Transverse colon (tissue), 4 donors: ENCODE measurements around the gene PNMA6E. TPM values are rescaled to one million over a fixed set of nuclear protein-coding genes. Genes with fewer than 3 reads are reported as not detected.

Experiments used
- DNase-seq: peaks from one replicate; pipeline ENCODE4 v3.0.0-alpha.2; 2019
- H3K27ac ChIP-seq, 4 donors: fragments of 200-600 bp; sonication (generic); 2 replicates each; pipeline ENCODE4 v1.5.1; 2016 to 2018; ENCODE audit warnings: inconsistent platforms in 4 of 4
- H3K27me3 ChIP-seq: fragments of 200-600 bp; sonication (generic); 2 replicates; pipeline ENCODE4 v1.5.1; 2017; ENCODE audit warnings: inconsistent platforms
- H3K36me3 ChIP-seq, 4 donors: fragments of 200-600 bp; sonication (generic); 2 replicates each; pipeline ENCODE4 v1.5.1; 2017 to 2019; ENCODE audit warnings: inconsistent platforms in 4 of 4
- H3K4me1 ChIP-seq, 4 donors: fragments of 200-600 bp; sonication (generic); 2 replicates each; pipeline ENCODE4 v1.5.1; 2017 to 2020; ENCODE audit warnings: inconsistent platforms in 4 of 4
- H3K4me3 ChIP-seq, 4 donors: fragments of 200-600 bp; sonication (generic); 1 replicate in 1 of 4; 2 replicates in 3 of 4; pipeline versions ENCODE4 v1.5.1 to v1.6.1; 2017 to 2019; ENCODE audit warnings: inconsistent platforms in 4 of 4
- H3K9me3 ChIP-seq, 2 donors: fragments of 200-600 bp; sonication (generic); 2 replicates each; pipeline ENCODE4 v1.5.1; 2017 to 2019; ENCODE audit warnings: inconsistent platforms in 2 of 2
- EP300 ChIP-seq: sonication (generic); formaldehyde crosslinking; IDR thresholded peaks from one replicate; pipeline ENCODE4 v1.6.1; 2017; ENCODE audit warnings: antibody characterized with exemption, low read depth
- POLR2A ChIP-seq: fragments of 450-650 bp; IDR thresholded peaks from one replicate; pipeline ENCODE4 v1.6.1; 2016; ENCODE audit warnings: antibody characterized with exemption, mild to moderate bottlenecking, moderate library complexity
- POLR2AphosphoS5 ChIP-seq, 3 donors: sonication (generic); formaldehyde crosslinking; IDR thresholded peaks; one replicate each; pipeline ENCODE4 v1.6.1; 2016; ENCODE audit warnings: antibody characterized with exemption in 3 of 3
- WGBS, 2 donors: methylation state at CpG; one replicate each; pipeline ENCODE4 v1.1.5; 2018; ENCODE audit warnings: low coverage in 1 of 2; 5-methylcytosine and 5-hydroxymethylcytosine counted together
- in situ Hi-C, 4 donors: fragments of 200-750 bp; cut with MboI; loops; one replicate each; pipeline versions ENCODE4 v1.15.0 to v1.15.1; 2017; ENCODE audit warnings: low sequenced_read_pairs in 3 of 4, low pct_ligation_motif_present in 1 of 4, low pct_unique_long_range_greater_than_20kb in 1 of 4
- intact Hi-C: fragments of 100-400 bp; cut with DNase I; formaldehyde crosslinking; loops from one replicate; pipeline ENCODE4 v1.15.1; 2023; ENCODE audit warnings: low total_unique reads
- total RNA-seq, 4 donors: library from RNA; depleted of rRNA; stranded (reverse); fragments of >200 nt; gene quantifications; one replicate each; pipeline ENCODE4 v1.1.0, GENCODE V29; 2016
- TF ChIP-seq, protein P1 (sequence below), 5 experiments: fragments of 200-600 bp in 3 of 5; fragments of 450-650 bp in 2 of 5; sonication (generic) in 3 of 5; IDR thresholded peaks; 1 replicate in 2 of 5; 2 replicates in 3 of 5; pipeline ENCODE4 v1.5.1; 2016 to 2017; ENCODE audit warnings: antibody characterized with exemption in 5 of 5, inconsistent platforms in 3 of 5, mild to moderate bottlenecking in 2 of 5, moderate library complexity in 1 of 5

The PNMA6E gene
- total RNA-seq, 4 donors from 2014 or later: not detected

DNA sequence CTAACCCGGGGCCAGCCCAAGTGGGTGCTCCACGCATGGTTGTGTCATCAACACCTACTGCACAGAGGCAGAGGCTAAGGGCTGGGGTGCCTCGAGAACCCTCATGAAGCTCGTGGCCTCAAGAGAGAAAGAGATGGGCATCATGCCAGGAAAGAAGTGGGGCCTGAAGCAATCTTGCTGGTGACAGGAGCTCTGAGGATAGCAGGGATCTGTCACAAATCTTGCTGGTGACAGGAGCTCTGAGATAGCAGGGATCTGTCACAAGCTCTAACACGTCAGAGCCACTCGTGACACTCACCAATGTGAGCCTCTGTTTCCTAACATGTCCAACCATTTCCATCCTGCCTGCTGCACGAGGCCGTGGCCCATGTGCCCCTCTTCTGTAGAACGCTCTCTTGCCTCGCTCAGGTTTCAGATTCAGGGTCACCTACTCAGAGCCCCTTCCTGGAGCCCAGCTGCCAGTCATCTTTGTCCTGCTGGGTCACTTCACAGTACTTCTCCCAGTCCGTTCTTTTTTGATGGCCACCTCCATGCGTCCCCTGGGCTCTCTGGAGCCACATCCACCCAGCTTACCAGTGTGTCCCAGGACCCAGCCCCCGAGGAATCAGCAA is 21.1 kb downstream of the PNMA6E start:
- in situ Hi-C loops: no loop called here
- WGBS, 2 donors: 73% methylated on average over 13 of the region's 13 CpGs; no CpG with 5 or more reads in 1 of the 2 donors
- intact Hi-C loops: no loop called here
- no peaks in the 10 kb centered on the region for H3K4me1 ChIP-seq
- DNase-seq: no peak
- H3K27me3 ChIP-seq: no peaks in the 10 kb centered on the region
- TF ChIP-seq POLR2A (no peak), EP300 (no peak), POLR2AphosphoS5 (IDR thresholded peaks at IDR 0.05) (no peak)
- TF ChIP-seq, protein P1, sequence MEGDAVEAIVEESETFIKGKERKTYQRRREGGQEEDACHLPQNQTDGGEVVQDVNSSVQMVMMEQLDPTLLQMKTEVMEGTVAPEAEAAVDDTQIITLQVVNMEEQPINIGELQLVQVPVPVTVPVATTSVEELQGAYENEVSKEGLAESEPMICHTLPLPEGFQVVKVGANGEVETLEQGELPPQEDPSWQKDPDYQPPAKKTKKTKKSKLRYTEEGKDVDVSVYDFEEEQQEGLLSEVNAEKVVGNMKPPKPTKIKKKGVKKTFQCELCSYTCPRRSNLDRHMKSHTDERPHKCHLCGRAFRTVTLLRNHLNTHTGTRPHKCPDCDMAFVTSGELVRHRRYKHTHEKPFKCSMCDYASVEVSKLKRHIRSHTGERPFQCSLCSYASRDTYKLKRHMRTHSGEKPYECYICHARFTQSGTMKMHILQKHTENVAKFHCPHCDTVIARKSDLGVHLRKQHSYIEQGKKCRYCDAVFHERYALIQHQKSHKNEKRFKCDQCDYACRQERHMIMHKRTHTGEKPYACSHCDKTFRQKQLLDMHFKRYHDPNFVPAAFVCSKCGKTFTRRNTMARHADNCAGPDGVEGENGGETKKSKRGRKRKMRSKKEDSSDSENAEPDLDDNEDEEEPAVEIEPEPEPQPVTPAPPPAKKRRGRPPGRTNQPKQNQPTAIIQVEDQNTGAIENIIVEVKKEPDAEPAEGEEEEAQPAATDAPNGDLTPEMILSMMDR (IDR thresholded peaks at IDR 0.05): no peak
- no peak overlapping the region for H3K27ac ChIP-seq
- H3K36me3 ChIP-seq: no peaks in the 10 kb centered on the region
- no peak overlapping the region for H3K4me3 ChIP-seq
- H3K9me3 ChIP-seq: no peaks in the 10 kb centered on the region

DNA sequence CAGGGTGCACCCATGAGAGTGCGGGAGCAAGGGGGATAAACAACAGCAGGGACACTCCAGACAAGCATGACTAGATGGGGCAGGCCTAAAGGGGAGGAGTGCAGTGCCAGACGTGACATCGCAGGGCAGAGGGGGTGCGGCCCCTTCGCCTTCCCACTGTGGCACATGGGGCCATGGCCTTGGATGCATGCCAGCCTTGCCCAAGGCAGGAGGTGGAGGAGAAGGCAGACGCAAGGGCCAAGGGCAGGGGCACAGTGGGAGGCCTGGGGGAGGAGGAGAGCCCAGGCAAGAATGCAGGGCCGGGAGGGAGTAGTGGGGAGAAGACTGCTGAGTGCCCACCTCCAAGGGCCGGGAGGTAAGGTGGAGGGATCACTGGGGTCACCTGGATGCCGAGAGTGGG is 21.6 kb downstream of the PNMA6E start:
- intact Hi-C loops: no loop called here
- no peak overlapping the region for H3K27ac ChIP-seq
- no peak for DNase-seq
- H3K4me1 ChIP-seq: no peaks in the 10 kb centered on the region
- TF ChIP-seq, protein P1 (IDR thresholded peaks at IDR 0.05): no peak
- no peak for TF ChIP-seq EP300
- no peak for TF ChIP-seq POLR2AphosphoS5 (IDR thresholded peaks at IDR 0.05)
- no peak for TF ChIP-seq POLR2A
- H3K27me3 ChIP-seq: no peaks in the 10 kb centered on the region
- no peak overlapping the region for H3K4me3 ChIP-seq
- in situ Hi-C loops: no loop called here
- H3K36me3 ChIP-seq: no peaks in the 10 kb centered on the region
- WGBS, 2 donors: 75% methylated on average over 9 of the region's 9 CpGs; no CpG with 5 or more reads in 1 of the 2 donors
- H3K9me3 ChIP-seq: no peaks in the 10 kb centered on the region

DNA sequence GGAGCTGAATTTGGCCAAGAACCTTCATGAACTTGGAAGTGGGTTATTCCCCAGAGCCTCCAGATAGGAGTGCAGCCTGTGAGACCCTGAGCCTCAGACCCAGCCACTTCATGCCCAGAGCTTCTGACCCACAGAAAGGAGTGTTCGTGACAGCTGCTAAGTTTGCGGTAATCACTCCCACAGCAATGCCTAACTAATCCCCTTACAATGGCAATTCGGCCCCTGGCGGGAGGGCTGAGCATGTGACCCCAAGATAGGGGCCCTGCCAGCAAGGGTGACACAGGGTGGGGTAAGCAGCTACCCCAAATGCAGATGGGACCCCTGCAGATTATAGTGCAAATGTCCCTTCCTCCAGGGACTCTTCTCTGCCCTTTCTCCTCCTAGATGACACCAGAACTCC is 22.5 kb downstream of the PNMA6E start:
- no peak for DNase-seq
- in situ Hi-C loops: no loop called here
- no peaks in the 10 kb centered on the region for H3K36me3 ChIP-seq
- 98% methylated on average over 4 of the region's 4 CpGs; no CpG with 5 or more reads in 1 of the 2 donors for WGBS, 2 donors
- no peak overlapping the region for H3K27ac ChIP-seq
- intact Hi-C loops: no loop called here
- H3K27me3 ChIP-seq: no peaks in the 10 kb centered on the region
- H3K9me3 ChIP-seq: no peaks in the 10 kb centered on the region
- no peaks in the 10 kb centered on the region for H3K4me1 ChIP-seq
- TF ChIP-seq, protein P1 (IDR thresholded peaks at IDR 0.05): no peak
- TF ChIP-seq POLR2A (no peak), EP300 (no peak), POLR2AphosphoS5 (IDR thresholded peaks at IDR 0.05) (no peak)
- no peak overlapping the region for H3K4me3 ChIP-seq

DNA sequence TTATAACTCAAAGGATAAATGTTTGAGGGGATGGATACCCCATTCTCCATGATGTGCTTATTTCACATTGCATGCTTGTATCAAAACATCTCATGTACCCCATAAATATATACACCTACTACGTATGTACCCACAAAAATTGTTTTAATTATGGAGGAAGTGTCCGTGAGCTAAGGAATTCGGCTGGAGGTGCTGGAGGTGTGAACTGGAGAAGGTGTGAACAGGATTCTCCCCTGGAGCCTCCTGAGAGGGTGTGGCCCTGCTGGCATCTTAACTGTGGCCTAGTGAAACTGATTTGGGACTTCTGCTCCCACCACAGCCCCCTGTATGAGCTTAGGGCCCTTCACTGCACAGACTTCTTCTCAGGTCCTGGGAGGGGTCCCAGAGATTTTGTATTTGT is 23.4 kb downstream of the PNMA6E start:
- 87% methylated on average over 3 of the region's 3 CpGs; no CpG with 5 or more reads in 1 of the 2 donors for WGBS, 2 donors
- Histone ChIP-seq H3K9me3 (no peaks in the 10 kb centered on the region), H3K27ac (no peak overlapping the region), H3K27me3 (no peaks in the 10 kb centered on the region), H3K36me3 (no peaks in the 10 kb centered on the region), H3K4me3 (no peak overlapping the region), H3K4me1 (no peaks in the 10 kb centered on the region)
- in situ Hi-C loops (no loop called here), intact Hi-C loops (no loop called here)
- DNase-seq: no peak
- TF ChIP-seq POLR2AphosphoS5 (IDR thresholded peaks at IDR 0.05): no peak
- TF ChIP-seq, protein P1 (IDR thresholded peaks at IDR 0.05): no peak
- TF ChIP-seq EP300: no peak
- TF ChIP-seq POLR2A: no peak
